ENCODE measurements around the gene SPHK1.

Gene SPHK1

GRCh38 chr17:76405607-76405966, 21.2 kb downstream of the SPHK1 start:
- Mint-ChIP-seq H3K9me3 (no peaks in the 10 kb centered on the region), H3K27ac (no peak overlapping the region), H3K27me3 (no peaks in the 10 kb centered on the region), H3K36me3 (ENCODE audit: low read depth) (peaks cover 58% of the 10 kb centered on the region), H3K4me3 (no peak overlapping the region), H3K4me1 (ENCODE audit: low read depth) (peaks cover 4% of the 10 kb centered on the region)
- no peak for DNase-seq

- H3K36me3 Mint-ChIP-seq (ENCODE audit: low read depth) = peaks cover 53% of the 10 kb centered on the region
- H3K27ac Mint-ChIP-seq = peak overlapping the region; percentile 18
- H3K27me3 Mint-ChIP-seq = no peaks in the 10 kb centered on the region
- DNase-seq = no peak
- no peak overlapping the region for H3K4me3 Mint-ChIP-seq
- peaks cover 4% of the 10 kb centered on the region for H3K4me1 Mint-ChIP-seq (ENCODE audit: low read depth)
- no peaks in the 10 kb centered on the region for H3K9me3 Mint-ChIP-seq
Measured at GRCh38 chr17:76405967-76406647, 21.7 kb downstream of the SPHK1 start.

DNA sequence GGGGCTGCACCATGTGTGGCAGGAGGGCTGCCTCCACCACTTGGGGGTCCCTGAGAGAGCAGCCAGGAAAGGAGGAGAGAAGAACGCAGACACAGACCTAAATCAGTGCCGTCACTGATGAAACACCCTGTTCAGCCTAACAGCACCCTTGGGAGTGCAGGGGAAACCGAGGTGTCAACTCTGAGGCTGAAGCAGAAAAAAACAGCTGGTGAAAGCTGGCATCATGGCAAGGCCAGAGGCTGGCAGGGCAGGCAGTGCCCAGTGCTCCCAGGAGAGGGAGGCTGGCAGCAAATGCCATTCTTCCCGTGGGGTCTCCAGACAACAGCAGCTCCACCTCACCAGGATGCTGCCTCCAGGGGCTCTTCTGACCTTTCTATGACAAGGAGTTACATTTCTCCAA, 23.1 kb downstream of the SPHK1 start:
- Mint-ChIP-seq H3K27ac (no peak overlapping the region), H3K36me3 (ENCODE audit: low read depth) (peaks cover 42% of the 10 kb centered on the region), H3K4me3 (no peak overlapping the region), H3K9me3 (no peaks in the 10 kb centered on the region), H3K27me3 (no peaks in the 10 kb centered on the region), H3K4me1 (ENCODE audit: low read depth) (peaks cover 4% of the 10 kb centered on the region)
- no peak for DNase-seq

DNA sequence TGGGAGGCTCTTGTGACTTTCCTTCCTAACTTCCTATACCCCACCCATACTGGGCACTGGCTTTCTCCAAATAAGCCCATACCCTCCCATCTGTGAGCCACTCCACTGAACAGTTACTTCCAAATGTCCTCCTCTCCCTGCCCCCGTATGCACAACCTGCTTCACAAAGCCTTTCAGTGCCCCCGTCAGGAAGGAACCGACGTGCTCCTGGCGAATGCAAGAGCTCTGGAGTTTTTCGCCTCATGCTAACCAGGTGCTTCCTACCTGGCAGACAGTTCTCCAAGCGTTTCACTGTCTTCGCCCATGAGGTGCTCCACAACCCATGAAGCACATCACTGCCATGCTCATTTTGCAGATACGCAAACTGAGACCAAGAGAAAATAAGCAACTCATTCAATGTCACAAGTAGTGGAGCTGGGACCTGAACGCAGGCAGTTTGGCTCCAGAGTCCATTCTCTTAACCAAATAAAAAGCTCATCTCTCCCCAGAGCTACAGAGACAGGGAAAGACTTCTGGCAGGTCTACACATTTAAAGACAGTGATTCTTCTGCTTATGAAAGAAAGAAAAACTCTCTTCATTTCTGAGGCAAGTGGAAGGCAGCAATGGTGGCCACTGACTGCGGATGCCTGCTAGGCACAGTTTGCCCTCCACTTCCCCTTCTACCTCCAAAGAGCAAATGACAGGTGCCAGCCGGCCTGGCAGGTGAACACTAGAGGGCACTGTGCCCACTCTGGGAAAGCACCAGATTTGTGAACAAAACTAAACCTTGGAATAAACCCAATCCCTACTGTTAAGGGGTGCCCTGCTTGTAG, 23.8 kb downstream of the SPHK1 start:
- H3K4me3 Mint-ChIP-seq = no peak overlapping the region
- H3K9me3 Mint-ChIP-seq = no peaks in the 10 kb centered on the region
- no peaks in the 10 kb centered on the region for H3K27me3 Mint-ChIP-seq
- peak; percentile 77 for DNase-seq
- H3K27ac Mint-ChIP-seq = no peak overlapping the region
- peaks cover 40% of the 10 kb centered on the region for H3K36me3 Mint-ChIP-seq (ENCODE audit: low read depth)
- peaks cover 4% of the 10 kb centered on the region for H3K4me1 Mint-ChIP-seq (ENCODE audit: low read depth)

GRCh38 chr17:76410328-76410965, 26.0 kb downstream of the SPHK1 start:
- Mint-ChIP-seq H3K4me1 (ENCODE audit: low read depth) (peaks cover 4% of the 10 kb centered on the region), H3K36me3 (ENCODE audit: low read depth) (peaks cover 21% of the 10 kb centered on the region), H3K27ac (peak overlapping the region; percentile 16), H3K9me3 (no peaks in the 10 kb centered on the region), H3K4me3 (no peak overlapping the region), H3K27me3 (no peaks in the 10 kb centered on the region)
- no peak for DNase-seq

- H3K4me3 Mint-ChIP-seq = no peak overlapping the region
- H3K27ac Mint-ChIP-seq = no peak overlapping the region
- DNase-seq = no peak
- no peaks in the 10 kb centered on the region for H3K27me3 Mint-ChIP-seq
- H3K9me3 Mint-ChIP-seq = no peaks in the 10 kb centered on the region
- H3K36me3 Mint-ChIP-seq (ENCODE audit: low read depth) = peaks cover 19% of the 10 kb centered on the region
- peaks cover 4% of the 10 kb centered on the region for H3K4me1 Mint-ChIP-seq (ENCODE audit: low read depth)
Measured at GRCh38 chr17:76411247-76411646, 26.8 kb downstream of the SPHK1 start.

DNA sequence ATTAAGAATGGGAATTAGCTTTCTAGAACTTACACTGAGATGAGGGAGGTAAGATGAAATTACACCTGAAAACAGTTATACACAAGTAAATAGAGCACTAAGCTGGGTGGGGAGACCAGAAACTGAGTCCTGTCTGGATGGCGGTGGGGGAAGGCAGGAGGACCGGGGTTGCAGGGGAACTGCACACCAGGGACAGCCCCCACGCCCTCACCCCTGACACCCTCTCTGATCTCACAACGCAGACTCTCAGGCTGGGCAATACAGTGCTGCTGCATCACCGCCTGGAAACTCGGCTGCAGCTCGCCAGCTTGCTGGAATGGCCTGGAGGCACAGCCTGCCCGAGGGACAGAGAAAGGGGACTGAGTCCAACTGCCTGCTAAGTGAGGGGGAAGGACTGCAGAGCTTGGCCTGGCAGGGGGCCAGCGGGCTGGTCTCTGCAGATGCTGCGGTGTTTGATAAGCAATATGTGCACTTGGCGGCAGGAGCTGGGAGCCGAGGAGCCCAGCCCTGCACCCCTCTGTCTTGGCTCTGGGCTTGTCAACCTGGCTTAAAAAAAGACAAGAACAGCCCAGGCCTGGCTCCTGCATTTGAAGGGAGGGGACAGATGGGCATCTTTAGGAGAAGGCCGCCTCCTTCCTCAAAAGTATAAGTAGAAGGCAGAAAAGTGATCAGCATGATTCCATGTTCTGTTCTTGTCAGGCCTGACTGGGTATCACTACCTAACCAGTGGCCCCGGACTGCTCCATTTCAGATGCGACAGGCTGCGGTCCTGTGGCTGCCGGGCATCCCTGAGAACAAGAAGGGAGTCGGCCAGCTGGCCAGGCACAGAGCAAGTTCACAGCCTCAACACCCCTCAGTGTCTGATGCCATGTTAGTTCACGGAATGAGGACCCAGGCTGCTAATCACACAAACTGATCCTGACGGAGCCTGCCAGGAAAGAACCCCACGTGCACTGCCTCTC, 30.2 kb downstream of the SPHK1 start:
- Mint-ChIP-seq H3K9me3 (no peaks in the 10 kb centered on the region), H3K4me1 (ENCODE audit: low read depth) (peaks cover 4% of the 10 kb centered on the region), H3K36me3 (ENCODE audit: low read depth) (peaks cover 32% of the 10 kb centered on the region), H3K27ac (no peak overlapping the region), H3K4me3 (no peak overlapping the region), H3K27me3 (no peaks in the 10 kb centered on the region)
- no peak for DNase-seq

GRCh38 chr17:76415786-76416185, 31.4 kb downstream of the SPHK1 start:
- no peak for DNase-seq
- Mint-ChIP-seq H3K9me3 (no peaks in the 10 kb centered on the region), H3K36me3 (ENCODE audit: low read depth) (peaks cover 25% of the 10 kb centered on the region), H3K27me3 (no peaks in the 10 kb centered on the region), H3K4me1 (ENCODE audit: low read depth) (peaks cover 14% of the 10 kb centered on the region), H3K4me3 (no peak overlapping the region), H3K27ac (no peak overlapping the region)

- Mint-ChIP-seq H3K27me3 (no peaks in the 10 kb centered on the region), H3K36me3 (ENCODE audit: low read depth) (peaks cover 25% of the 10 kb centered on the region), H3K9me3 (no peaks in the 10 kb centered on the region), H3K4me1 (ENCODE audit: low read depth) (peaks cover 15% of the 10 kb centered on the region), H3K27ac (no peak overlapping the region), H3K4me3 (no peak overlapping the region)
- DNase-seq = no peak
Measured at GRCh38 chr17:76416457-76416856, 32.0 kb downstream of the SPHK1 start.

DNA sequence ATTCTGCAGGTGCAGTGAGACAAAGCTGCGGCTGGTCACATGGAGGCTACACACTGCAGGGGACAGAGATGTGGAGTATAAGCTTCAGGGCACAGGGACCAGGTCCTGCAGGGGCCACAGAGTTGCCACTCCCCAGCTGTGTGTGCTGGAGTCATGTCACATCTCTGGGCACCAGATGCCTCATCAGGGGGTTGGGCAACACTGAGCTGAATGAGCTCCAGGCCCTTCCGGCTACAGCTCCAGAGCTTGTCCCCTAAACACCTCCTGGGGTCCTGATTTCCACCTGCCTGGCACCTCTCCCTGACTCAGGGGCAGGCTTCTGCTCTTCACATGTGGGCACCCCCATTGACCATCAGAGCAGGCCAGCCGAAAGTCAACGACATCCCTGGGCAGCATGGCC, 32.5 kb downstream of the SPHK1 start:
- Mint-ChIP-seq H3K27ac (no peak overlapping the region), H3K4me1 (ENCODE audit: low read depth) (peaks cover 15% of the 10 kb centered on the region), H3K36me3 (ENCODE audit: low read depth) (peaks cover 27% of the 10 kb centered on the region), H3K9me3 (no peaks in the 10 kb centered on the region), H3K4me3 (no peak overlapping the region), H3K27me3 (no peaks in the 10 kb centered on the region)
- DNase-seq = no peak

GRCh38 chr17:76417499-76418143, 33.2 kb downstream of the SPHK1 start:
- Mint-ChIP-seq H3K9me3 (no peaks in the 10 kb centered on the region), H3K27ac (no peak overlapping the region), H3K36me3 (ENCODE audit: low read depth) (peaks cover 29% of the 10 kb centered on the region), H3K4me3 (no peak overlapping the region), H3K4me1 (ENCODE audit: low read depth) (peaks cover 15% of the 10 kb centered on the region), H3K27me3 (no peaks in the 10 kb centered on the region)
- no peak for DNase-seq

DNA sequence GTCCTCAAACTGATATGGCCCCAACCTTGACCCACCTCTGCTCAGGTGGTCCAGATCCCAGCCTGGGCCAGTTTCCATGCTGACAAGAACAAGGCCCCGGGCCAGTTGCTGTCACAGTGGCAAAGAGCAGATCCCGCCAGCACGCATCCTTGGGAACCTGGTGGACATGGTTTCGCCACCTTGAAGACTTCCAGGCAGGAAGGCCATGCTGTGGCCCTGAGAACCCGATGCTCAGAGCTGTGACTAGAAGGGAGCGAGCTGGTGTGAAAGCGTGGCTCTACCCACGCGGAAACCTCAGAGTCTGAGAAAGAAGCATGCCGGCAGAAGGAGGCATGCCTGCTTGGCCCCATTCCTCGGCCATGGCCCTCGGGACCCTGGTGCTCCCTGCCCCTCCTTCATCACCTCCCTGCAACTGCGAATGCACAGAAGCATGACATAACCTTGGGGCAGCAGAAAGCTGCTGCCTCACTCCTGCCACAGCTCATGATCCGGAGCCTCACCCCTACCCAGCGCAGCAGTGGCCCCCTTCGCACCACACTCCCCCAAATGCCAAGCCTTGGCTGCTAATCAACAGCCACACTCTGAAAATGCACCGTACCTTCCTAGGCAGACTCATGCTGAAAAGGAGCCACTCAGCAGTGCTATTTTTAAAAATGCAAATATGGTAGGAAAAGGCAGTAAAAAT, 35.3 kb downstream of the SPHK1 start:
- Mint-ChIP-seq H3K36me3 (ENCODE audit: low read depth) (peaks cover 26% of the 10 kb centered on the region), H3K9me3 (no peaks in the 10 kb centered on the region), H3K4me3 (no peak overlapping the region), H3K27ac (no peak overlapping the region), H3K27me3 (no peaks in the 10 kb centered on the region), H3K4me1 (ENCODE audit: low read depth) (peaks cover 20% of the 10 kb centered on the region)
- DNase-seq = no peak

DNA sequence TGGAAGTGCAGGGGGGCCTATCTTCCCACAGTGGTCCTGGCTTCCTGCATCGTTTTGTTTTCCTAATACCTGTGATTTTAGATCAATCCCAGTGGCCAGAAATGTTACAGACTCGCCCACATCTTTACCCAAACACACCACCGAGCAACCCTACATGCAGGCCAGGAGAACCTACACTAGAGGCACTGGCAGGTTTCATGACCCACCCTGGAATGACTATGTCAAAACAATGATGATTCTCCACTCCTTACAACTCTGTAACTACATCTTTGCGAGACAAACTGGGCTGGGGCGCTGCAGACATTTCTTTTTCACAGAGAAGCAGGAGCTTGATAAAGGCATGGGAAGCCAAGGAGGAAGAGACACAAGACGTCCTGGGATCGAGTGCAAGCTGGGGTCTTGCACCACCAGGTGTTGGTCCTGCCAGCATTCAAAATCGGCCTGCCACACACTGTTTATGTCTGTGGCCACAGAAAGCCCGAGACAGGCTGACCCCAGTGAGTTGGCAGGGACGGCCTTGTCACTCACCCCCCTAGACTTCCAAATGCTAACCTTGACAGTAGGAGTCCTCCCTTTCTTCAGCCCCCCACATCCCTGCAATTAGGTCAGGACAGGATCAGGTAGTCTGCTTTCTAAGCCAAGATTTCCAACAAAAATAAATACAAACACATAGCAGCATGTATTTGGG, 36.1 kb downstream of the SPHK1 start:
- no peak for DNase-seq
- Mint-ChIP-seq H3K36me3 (ENCODE audit: low read depth) (peaks cover 26% of the 10 kb centered on the region), H3K4me3 (no peak overlapping the region), H3K9me3 (no peaks in the 10 kb centered on the region), H3K4me1 (ENCODE audit: low read depth) (peaks cover 23% of the 10 kb centered on the region), H3K27me3 (no peaks in the 10 kb centered on the region), H3K27ac (peak overlapping the region; percentile 3)

Data from activated T-cell treated with anti-CD3 and anti-CD28 coated beads, Interleukin-2, amount 50 U/mL, for 24 hours (primary cell).